K562 (cell line): ENCODE measurements around the gene ENC1. TPM values are rescaled to one million over a fixed set of nuclear protein-coding genes. Genes with fewer than 3 reads are reported as not detected.
"Not testable (repeated sequence)": the region's sequence is repeated elsewhere in the genome, so short reads cannot be mapped to it uniquely, and the experiment has no call there.

Source experiments
- ATAC-seq: fragments of 200-7000 bp; cut with Tn5 transposase; 3 replicates; pipeline ENCODE4 v1.9.1; 2020; ENCODE audit warnings: moderate library complexity
- BruUV-seq: library from RNA; stranded (reverse); fragments of 400-500 nt; replicated peaks from 2 replicates; lab custom pipeline; 2021; lab: Mats Ljungman, UMichigan
- CTCF ChIA-PET: fragments of 300-600 bp; formaldehyde crosslinking; extraction: SDS; loops from one replicate; lab custom pipeline; 2021; ENCODE audit warnings: low intra/inter-chr PET ratio; lab: Yijun Ruan, JAX
- POLR2A ChIA-PET: fragments of 300-600, 350-650 bp; sonication (Branson Sonifier 250); formaldehyde crosslinking; extraction: SDS; loops from one replicate; lab custom pipeline; 2021; ENCODE audit warnings: antibody characterized with exemption, inconsistent platforms; lab: Yijun Ruan, JAX
- DNase-seq, 4 experiments: peaks; one replicate each; pipeline versions ENCODE4 v3.0.0 to v3.0.0-alpha.2; 2011 to 2018; ENCODE audit warnings: low spot score in 3 of 4, mixed read lengths in 3 of 4; ENCODE audit errors: extremely low read depth in 1 of 4
- FAIRE-seq: peaks from 2 replicates; lab custom pipeline; 2011; peaks lifted over from hg19 to GRCh38; lab: Jason Lieb, UNC
- H2AFZ ChIP-seq: 2 replicates; pipeline ENCODE4 v1.6.0; 2011; ENCODE audit warnings: low read depth, low read length, control low read depth, inconsistent platforms
- H3K27ac ChIP-seq: fragments of 200-600 bp; 3 replicates; pipeline ENCODE4 v1.8.0; 2011; ENCODE audit warnings: low read depth, mild to moderate bottlenecking, control low read depth, inconsistent platforms, low read length, moderate library complexity, mixed read lengths; ENCODE audit errors: extremely low read depth
- H3K27me3 ChIP-seq, 2 experiments: fragments of 300-600 bp in 1 of 2; 2 replicates in 1 of 2; 3 replicates in 1 of 2; pipeline versions ENCODE4 v1.6.0 to v1.8.0; 2011; ENCODE audit warnings: inconsistent platforms in 2 of 2, low read length in 2 of 2, mild to moderate bottlenecking in 1 of 2, mixed read lengths in 1 of 2, moderate library complexity in 1 of 2; ENCODE audit not compliant: control insufficient read depth in 2 of 2, insufficient read depth in 2 of 2
- H3K36me3 ChIP-seq: fragments of 300-600 bp; 3 replicates; pipeline ENCODE4 v1.8.0; 2011; ENCODE audit warnings: mild to moderate bottlenecking, low read length, inconsistent platforms; ENCODE audit not compliant: control insufficient read depth, insufficient read depth
- H3K4me1 ChIP-seq, 2 experiments: fragments of 200-600 bp in 1 of 2; replicated peaks in 1 of 2; 2 replicates in 1 of 2; 3 replicates in 1 of 2; pipeline versions ENCODE4 v1.5.1 to v1.8.0; 2011; ENCODE audit warnings: inconsistent platforms in 2 of 2, low read length in 2 of 2, mild to moderate bottlenecking in 1 of 2, mixed read lengths in 1 of 2, moderate library complexity in 1 of 2; ENCODE audit not compliant: control insufficient read depth in 2 of 2, insufficient read depth in 2 of 2
- H3K4me2 ChIP-seq: 2 replicates; pipeline ENCODE4 v1.6.1; 2011; ENCODE audit warnings: low read length, control low read depth, inconsistent platforms, mixed read lengths; ENCODE audit not compliant: insufficient read depth
- H3K4me3 ChIP-seq: fragments of 200-600 bp; sonication (generic), shearing (Covaris generic); 2 replicates; pipeline ENCODE4 v1.5.1; 2016; ENCODE audit warnings: control low read depth, inconsistent platforms
- H3K79me2 ChIP-seq: fragments of 200-600 bp; 3 replicates; pipeline ENCODE4 v1.8.0; 2011; ENCODE audit warnings: low read length, inconsistent platforms; ENCODE audit not compliant: control insufficient read depth, insufficient read depth
- H3K9ac ChIP-seq, 2 experiments: 2 replicates each; pipeline versions ENCODE4 v1.6.0 to v1.6.1; 2011; ENCODE audit warnings: low read depth in 2 of 2, low read length in 2 of 2, control low read depth in 1 of 2, inconsistent platforms in 1 of 2, mild to moderate bottlenecking in 1 of 2, mixed read lengths in 1 of 2; ENCODE audit not compliant: insufficient read depth in 1 of 2
- H3K9me1 ChIP-seq: one replicate; pipeline ENCODE4 v1.6.0; 2011; ENCODE audit warnings: inconsistent platforms, mild to moderate bottlenecking, low read length, moderate library complexity; ENCODE audit not compliant: control insufficient read depth, insufficient read depth
- H3K9me3 ChIP-seq: replicated peaks from 2 replicates; pipeline ENCODE4 v1.5.1; 2011; ENCODE audit warnings: low read depth, low read length, inconsistent platforms; ENCODE audit not compliant: control insufficient read depth, insufficient read depth
- H4K20me1 ChIP-seq: replicated peaks from 2 replicates; pipeline ENCODE4 v1.6.1; 2011; ENCODE audit warnings: low read length, inconsistent platforms, mixed read lengths; ENCODE audit not compliant: control insufficient read depth, insufficient read depth
- CBFA2T3 ChIP-seq: fragments of 450-650 bp; IDR thresholded peaks from 2 replicates; pipeline ENCODE4 v1.6.1; 2017
- TAL1 ChIP-seq: fragments of 450-650 bp; IDR thresholded peaks from 2 replicates; pipeline ENCODE4 v1.6.1; 2016; ENCODE audit warnings: mild to moderate bottlenecking
- WGBS: fragments of 100-300 bp; shearing (Covaris generic); methylation state at CpG from one replicate; pipeline ENCODE4 v1.1.6; 2016; ENCODE audit warnings: low coverage, mixed read lengths; ENCODE audit not compliant: insufficient coverage; ENCODE audit errors: missing lambda C conversion rate; 5-methylcytosine and 5-hydroxymethylcytosine counted together
- in situ Hi-C: fragments of 300-500 bp; cut with MboI; formaldehyde crosslinking; loops from 4 replicates; pipeline ENCODE4 v1.15.0; 2018; ENCODE audit warnings: inconsistent platforms, mixed read lengths
- intact Hi-C: fragments of 100-400 bp; cut with micrococcal nuclease; formaldehyde crosslinking; loops from 2 replicates; pipeline ENCODE4 v1.14.2; 2022
- polyA plus RNA-seq, 8 experiments: library from polyadenylated mRNA; depleted of rRNA in 4 of 8; stranded (reverse) in 5 of 8; unstranded in 3 of 8; fragments of >200 nt; fragmentation: Nextera tagmentation in 2 of 8; fragmentation: Illumina TruSeq in 1 of 8; extraction: Ambion mirVana in 2 of 8; extraction: Trizol in 1 of 8; gene quantifications; 2 replicates each; pipeline versions ENCODE4 v1.2.1 to v1.2.3, GENCODE V29; 2011 to 2014; ENCODE audit warnings: inconsistent platforms in 1 of 8, missing spikeins in 1 of 8
- total RNA-seq, 7 experiments: library from RNA; depleted of rRNA in 6 of 7; stranded (reverse); fragments of >200 nt in 6 of 7; fragmentation: Illumina TruSeq in 2 of 7; extraction: Trizol in 2 of 7; gene quantifications; 2 replicates each; pipeline versions ENCODE4 v1.2.1 to v1.2.3, GENCODE V29; 2011 to 2021; ENCODE audit warnings: low replicate concordance in 1 of 7

ENC1 gene
- total and polyA plus RNA-seq, 9 of the 15 experiments (the other 6 are each of a cell fraction or from before 2014, with no cell fraction given) = 0.17 to 3.2 (median 0.97) TPM

GRCh38 chr5:74679300-74679699, 38.8 kb upstream of the ENC1 start:
- H3K4me3 ChIP-seq, H3K79me2 ChIP-seq, H3K9me1 ChIP-seq, H3K9me3 ChIP-seq, FAIRE-seq, H2AFZ ChIP-seq, H4K20me1 ChIP-seq, CTCF ChIA-PET: not testable (repeated sequence)
- POLR2A ChIA-PET = interaction anchor here (0.5 kb wide), 1 partner anchor 16 kb away, joined by 5 read pairs; no protein-coding TSS in a partner anchor
- WGBS = 5% methylated on average over 3 of the region's 3 CpGs
- intact Hi-C loops = loop anchor here (10.0 kb wide), 1 partner anchor 1576 kb away; no protein-coding TSS in a partner anchor
- TF ChIP-seq TAL1 (peak; percentile 33; the same call in 1 of the 2 replicates), CBFA2T3 (peak; percentile 52)
- TF ChIP-seq, all 486 proteins: peak for 2; not testable (repeated sequence) for 484
- not testable (repeated sequence) for H3K4me2 ChIP-seq, H3K27ac ChIP-seq, H3K27me3 ChIP-seq, H3K36me3 ChIP-seq, H3K4me1 ChIP-seq, BruUV-seq, H3K9ac ChIP-seq
- ATAC-seq (peak; percentile 46; the same call in 2 of the 3 replicates), DNase-seq (peak in 1 of 4 experiments; percentile 16)
- in situ Hi-C loops = loop anchor here (5.0 kb wide), 1 partner anchor 238 kb away; no protein-coding TSS in a partner anchor

GRCh38 chr5:74678123-74678522, 37.6 kb upstream of the ENC1 start:
- H3K4me2 ChIP-seq, H3K27me3 ChIP-seq, POLR2A ChIA-PET, H3K4me3 ChIP-seq, H3K9ac ChIP-seq, H3K9me3 ChIP-seq, H3K9me1 ChIP-seq, CTCF ChIA-PET, H3K27ac ChIP-seq, BruUV-seq, H4K20me1 ChIP-seq, FAIRE-seq, H3K36me3 ChIP-seq, DNase-seq, ATAC-seq, H2AFZ ChIP-seq, H3K79me2 ChIP-seq, H3K4me1 ChIP-seq: not testable (repeated sequence)
- WGBS = 27% methylated on average over 3 of the region's 3 CpGs
- intact Hi-C loops = loop anchor here (10.0 kb wide), 1 partner anchor 1577 kb away; no protein-coding TSS in a partner anchor
- in situ Hi-C loops = loop anchor here (5.0 kb wide), 1 partner anchor 239 kb away; no protein-coding TSS in a partner anchor

- POLR2A ChIA-PET = interaction anchor here (0.7 kb wide), 1 partner anchor 610 kb away, joined by 6 read pairs; no protein-coding TSS in a partner anchor
- CTCF ChIA-PET, H3K9ac ChIP-seq, H3K4me1 ChIP-seq, H3K79me2 ChIP-seq, DNase-seq, H3K36me3 ChIP-seq, H3K4me2 ChIP-seq, H2AFZ ChIP-seq, ATAC-seq, H3K4me3 ChIP-seq, H4K20me1 ChIP-seq, BruUV-seq, H3K9me1 ChIP-seq, FAIRE-seq, H3K9me3 ChIP-seq, H3K27ac ChIP-seq: not testable (repeated sequence)
- in situ Hi-C loops (loop anchor here (5.0 kb wide), 1 partner anchor 241 kb away; no protein-coding TSS in a partner anchor), intact Hi-C loops (loop anchor here (10.0 kb wide), 1 partner anchor 1578 kb away; no protein-coding TSS in a partner anchor)
- peaks cover 6 to 14% of the 10 kb centered on the region in 2 experiments; a peak in 4 of 5 replicates for H3K27me3 ChIP-seq
- WGBS = 23% methylated on average over 6 of the region's 6 CpGs
Observed at GRCh38 chr5:74676466-74676865, 35.9 kb upstream of the ENC1 start.
